PC-9 (cell line): ENCODE data around the gene WDR59. TPM values are rescaled to one million over a fixed set of nuclear protein-coding genes. Genes with fewer than 3 reads are reported as not detected.

Experiments
- BruUV-seq: library from RNA; stranded (reverse); fragments of 400-500 nt; replicated peaks from 2 replicates; lab custom pipeline; 2021; lab: Mats Ljungman, UMichigan
- CTCF ChIA-PET: fragments of 300-600 bp; sonication (Branson Sonifier 250); formaldehyde crosslinking; loops from one replicate; lab custom pipeline; 2022; ENCODE audit warnings: antibody characterized with exemption; lab: Charles Lee
- POLR2A ChIA-PET: fragments of 300-600 bp; sonication (Branson Sonifier 250); formaldehyde crosslinking; loops from one replicate; lab custom pipeline; 2022; ENCODE audit warnings: antibody characterized with exemption; ENCODE audit not compliant: unreplicated experiment; lab: Charles Lee
- DNase-seq, 2 experiments: peaks; one replicate each; pipeline versions ENCODE4 v3.0.0 to v3.0.0-alpha.2; 2015 to 2022; ENCODE audit warnings: mixed read lengths in 1 of 2
- H2AFZ ChIP-seq: fragments of 200-600 bp; sonication (generic); 2 replicates; pipeline ENCODE4 v1.8.1; 2017; ENCODE audit warnings: antibody characterized with exemption
- H3F3A ChIP-seq: fragments of 200-600 bp; sonication (generic); 2 replicates; pipeline ENCODE4 v1.8.1; 2017; ENCODE audit warnings: antibody characterized with exemption, mild to moderate bottlenecking, low read depth; ENCODE audit not compliant: insufficient read depth
- H3K27ac ChIP-seq: fragments of 200-600 bp; sonication (generic); 2 replicates; pipeline ENCODE4 v1.6.1; 2016; ENCODE audit warnings: mixed run types
- H3K27me3 ChIP-seq: fragments of 200-600 bp; sonication (generic); 2 replicates; pipeline ENCODE4 v1.6.1; 2016; ENCODE audit warnings: low read depth, mixed run types; ENCODE audit not compliant: insufficient read depth
- H3K36me3 ChIP-seq: fragments of 200-600 bp; sonication (generic); 2 replicates; pipeline ENCODE4 v1.6.1; 2016; ENCODE audit warnings: low read depth, mixed run types
- H3K4me1 ChIP-seq: fragments of 200-600 bp; sonication (generic); replicated peaks from 2 replicates; pipeline ENCODE4 v1.6.1; 2016; ENCODE audit warnings: mixed run types; ENCODE audit not compliant: insufficient read depth
- H3K4me2 ChIP-seq: fragments of 200-600 bp; sonication (generic); 2 replicates; pipeline ENCODE4 v1.6.1; 2017; ENCODE audit warnings: mixed run types
- H3K4me3 ChIP-seq: fragments of 200-600 bp; sonication (generic); 2 replicates; pipeline ENCODE4 v1.6.1; 2016; ENCODE audit warnings: mixed run types
- H3K79me2 ChIP-seq: fragments of 200-600 bp; sonication (generic); 2 replicates; pipeline ENCODE4 v1.6.1; 2017; ENCODE audit warnings: low read depth, mixed run types
- H3K9me2 ChIP-seq: fragments of 200-600 bp; sonication (generic); 2 replicates; pipeline ENCODE4 v1.8.1; 2017; ENCODE audit warnings: mild to moderate bottlenecking; ENCODE audit not compliant: insufficient read depth
- H3K9me3 ChIP-seq: fragments of 200-600 bp; sonication (generic); 2 replicates; pipeline ENCODE4 v1.8.1; 2016; ENCODE audit warnings: low read depth; ENCODE audit not compliant: insufficient read depth
- H4K20me1 ChIP-seq: fragments of 200-600 bp; sonication (generic); 2 replicates; pipeline ENCODE4 v1.8.1; 2017; ENCODE audit not compliant: insufficient read depth
- CTCF ChIP-seq: fragments of 200-600 bp; sonication (generic); conservative IDR thresholded peaks from 2 replicates; pipeline ENCODE4 v1.6.1; 2017; ENCODE audit warnings: mixed run types, antibody characterized with exemption, mild to moderate bottlenecking, moderate library complexity
- EZH2 ChIP-seq: fragments of 200-600 bp; sonication (generic); IDR thresholded peaks from 2 replicates; pipeline ENCODE4 v1.8.0; 2017; ENCODE audit warnings: antibody characterized with exemption, low read depth
- intact Hi-C: fragments of 100-400 bp; cut with micrococcal nuclease; formaldehyde crosslinking; loops from one replicate; pipeline ENCODE4 v1.10.0; 2022; ENCODE audit not compliant: unreplicated experiment
- total RNA-seq: library from RNA; stranded (reverse); gene quantifications from 2 replicates; pipeline ENCODE4 v1.2.3, GENCODE V29; 2021

WDR59 gene
- total RNA-seq, 1 experiment from 2014 or later = 97.1 TPM

GRCh38 chr16:75003931-75004330 is 19.0 kb upstream of the WDR59 start:
- Histone ChIP-seq H2AFZ (no peak overlapping the region), H3K27me3 (no peaks in the 10 kb centered on the region), H3K4me2 (no peak overlapping the region), H3F3A (peaks cover 15% of the 10 kb centered on the region; the same call in 1 of the 2 replicates), H3K4me1 (peaks cover 39% of the 10 kb centered on the region), H3K79me2 (peaks cover 96% of the 10 kb centered on the region), H3K36me3 (peaks cover 7% of the 10 kb centered on the region), H4K20me1 (peaks cover 33% of the 10 kb centered on the region), H3K4me3 (no peak overlapping the region), H3K9me2 (no peaks in the 10 kb centered on the region), H3K9me3 (no peaks in the 10 kb centered on the region), H3K27ac (no peak overlapping the region)
- intact Hi-C loops = loop anchor here (1.0 kb wide), 1 partner anchor 7 kb away; no protein-coding TSS in a partner anchor
- TF ChIP-seq EZH2 (no peak), CTCF (no peak)
- ChIA-PET CTCF (interaction anchor here (0.6 kb wide), 1 partner anchor 116 kb away, joined by 3 read pairs; no protein-coding TSS in a partner anchor), POLR2A (no interaction called here)
- no TSS peak for BruUV-seq
- DNase-seq = no peak

- no peaks in the 10 kb centered on the region for H3K27me3 ChIP-seq
- H3K9me2 ChIP-seq = no peaks in the 10 kb centered on the region
- POLR2A ChIA-PET = no interaction called here
- TF ChIP-seq EZH2 = no peak
- no peak for TF ChIP-seq CTCF
- peaks cover 81% of the 10 kb centered on the region for H3K79me2 ChIP-seq
- peaks cover 19% of the 10 kb centered on the region for H3F3A ChIP-seq
- no peak for DNase-seq
- no peaks in the 10 kb centered on the region for H3K9me3 ChIP-seq
- no TSS peak for BruUV-seq
- 0 out of 2 replicates have a peak overlapping the region, but pooled peaks have one; percentile 74 for H3K4me3 ChIP-seq
- peaks cover 33% of the 10 kb centered on the region for H4K20me1 ChIP-seq
- peaks cover 45% of the 10 kb centered on the region for H3K4me1 ChIP-seq
- intact Hi-C loops = no loop called here
- no peak overlapping the region for H2AFZ ChIP-seq
- CTCF ChIA-PET = no interaction called here
- peak overlapping the region; percentile 77 for H3K4me2 ChIP-seq
- peaks cover 7% of the 10 kb centered on the region for H3K36me3 ChIP-seq
- H3K27ac ChIP-seq = no peak overlapping the region
Measured at GRCh38 chr16:75002474-75002873, 17.6 kb upstream of the WDR59 start.

- Histone ChIP-seq H3K4me2 (peak overlapping the region; percentile 77), H3K9me3 (no peaks in the 10 kb centered on the region), H3F3A (peaks cover 29% of the 10 kb centered on the region), H4K20me1 (peaks cover 33% of the 10 kb centered on the region), H3K9me2 (no peaks in the 10 kb centered on the region), H3K79me2 (peaks cover 62% of the 10 kb centered on the region), H3K27me3 (no peaks in the 10 kb centered on the region), H3K4me1 (peaks cover 55% of the 10 kb centered on the region), H2AFZ (no peak overlapping the region), H3K27ac (no peak overlapping the region), H3K4me3 (peak overlapping the region; percentile 74), H3K36me3 (peaks cover 7% of the 10 kb centered on the region)
- POLR2A ChIA-PET = no interaction called here
- peak in 1 of 2 experiments; percentile 11 for DNase-seq
- TF ChIP-seq CTCF = no peak
- CTCF ChIA-PET = no interaction called here
- intact Hi-C loops = loop anchor here (1.0 kb wide), 1 partner anchor 29 kb away; no protein-coding TSS in a partner anchor
- no TSS peak for BruUV-seq
Measured at GRCh38 chr16:75000481-75001081, 15.7 kb upstream of the WDR59 start.
